Upper lobe of right lung (tissue), 1 donor: ENCODE data around the gene TNFRSF1B. TPM values are rescaled to one million over a fixed set of nuclear protein-coding genes. Genes with fewer than 3 reads are reported as not detected.

ENCODE experiments used
- ATAC-seq: fragments of 200-7000 bp; cut with Tn5 transposase; one replicate; pipeline ENCODE4 v1.9.1; 2020; ENCODE audit warnings: mild to moderate bottlenecking, moderate library complexity
- DNase-seq: peaks from one replicate; pipeline ENCODE4 v3.0.0-alpha.2; 2020
- H3K27ac ChIP-seq: fragments of 200-600 bp; one replicate; pipeline ENCODE4 v1.8.0; 2022
- H3K27me3 ChIP-seq: fragments of 200-600 bp; one replicate; pipeline ENCODE4 v1.8.0; 2022; ENCODE audit warnings: mild to moderate bottlenecking
- H3K36me3 ChIP-seq: fragments of 200-600 bp; one replicate; pipeline ENCODE4 v1.8.0; 2022
- H3K4me1 ChIP-seq: fragments of 200-600 bp; one replicate; pipeline ENCODE4 v1.8.0; 2022
- H3K4me3 ChIP-seq: fragments of 200-600 bp; one replicate; pipeline ENCODE4 v1.8.0; 2022; ENCODE audit warnings: mild to moderate bottlenecking
- H3K9me3 ChIP-seq: fragments of 200-600 bp; one replicate; pipeline ENCODE4 v1.8.0; 2022
- CTCF ChIP-seq: fragments of 200-600 bp; IDR thresholded peaks from one replicate; pipeline ENCODE4 v1.8.0; 2022; ENCODE audit warnings: antibody characterized with exemption
- intact Hi-C: fragments of 100-400 bp; cut with DNase I; formaldehyde crosslinking; loops from one replicate; pipeline ENCODE4 v1.11.0; 2022
- total RNA-seq: library from RNA; stranded (reverse); fragmentation: NEBNext Ultra II Directional; extraction: Animal tissue kit (Norgen Biotek cat#: 25700); gene quantifications from one replicate; pipeline ENCODE4 v1.2.1, GENCODE V29; 2021
- donor health status: DM: no; HTN: yes; CAD: no; lungs with severe emphysema.

The TNFRSF1B gene
- total RNA-seq, 1 donor from 2014 or later: 62.4 TPM

- no peak for ATAC-seq
Measured at GRCh38 chr1:12181568-12181967, 14.8 kb downstream of the TNFRSF1B start.

GRCh38 chr1:12182410-12182984 lies 15.7 kb downstream of the TNFRSF1B start:
- Histone ChIP-seq H3K27ac (peak overlapping the region; percentile 93), H3K27me3 (no peaks in the 10 kb centered on the region), H3K4me1 (peaks cover 93% of the 10 kb centered on the region), H3K9me3 (no peaks in the 10 kb centered on the region), H3K36me3 (no peaks in the 10 kb centered on the region), H3K4me3 (no peak overlapping the region)
- no peak for TF ChIP-seq CTCF
- ATAC-seq (no peak), DNase-seq (no peak)
- intact Hi-C loops: no loop called here

More at GRCh38 chr1:12181568-12181967, 14.8 kb downstream of the TNFRSF1B start:
- Histone ChIP-seq H3K36me3 (no peaks in the 10 kb centered on the region), H3K9me3 (no peaks in the 10 kb centered on the region), H3K4me3 (no peak overlapping the region), H3K27me3 (no peaks in the 10 kb centered on the region), H3K4me1 (peaks cover 96% of the 10 kb centered on the region), H3K27ac (peak overlapping the region; percentile 81)
- no peak for DNase-seq
- intact Hi-C loops: no loop called here
- no peak for TF ChIP-seq CTCF

GRCh38 chr1:12183095-12183794 lies 16.5 kb downstream of the TNFRSF1B start:
- no peak for ATAC-seq
- intact Hi-C loops: no loop called here
- H3K4me1 ChIP-seq: peaks cover 87% of the 10 kb centered on the region

GRCh38 chr1:12184008-12184681 lies 17.4 kb downstream of the TNFRSF1B start:
- Histone ChIP-seq H3K4me1 (peaks cover 87% of the 10 kb centered on the region), H3K27me3 (no peaks in the 10 kb centered on the region), H3K27ac (peak overlapping the region; percentile 93), H3K4me3 (peak overlapping the region; percentile 23), H3K9me3 (no peaks in the 10 kb centered on the region), H3K36me3 (no peaks in the 10 kb centered on the region)
- peak; percentile 87 for DNase-seq
- TF ChIP-seq CTCF: peak; percentile 40
- intact Hi-C loops: no loop called here
- peak; percentile 83 for ATAC-seq

More at GRCh38 chr1:12183095-12183794, 16.5 kb downstream of the TNFRSF1B start:
- H3K4me3 ChIP-seq: no peak overlapping the region
- no peak for TF ChIP-seq CTCF
- H3K27ac ChIP-seq: peak overlapping the region; percentile 93
- no peaks in the 10 kb centered on the region for H3K9me3 ChIP-seq
- no peak for DNase-seq
- H3K36me3 ChIP-seq: no peaks in the 10 kb centered on the region
- H3K27me3 ChIP-seq: no peaks in the 10 kb centered on the region

GRCh38 chr1:12185036-12185917 lies 18.5 kb downstream of the TNFRSF1B start:
- H3K4me1 ChIP-seq: peaks cover 77% of the 10 kb centered on the region

More at GRCh38 chr1:12185036-12185917, 18.5 kb downstream of the TNFRSF1B start:
- no peaks in the 10 kb centered on the region for H3K27me3 ChIP-seq
- no peaks in the 10 kb centered on the region for H3K9me3 ChIP-seq
- peaks cover 6% of the 10 kb centered on the region for H3K36me3 ChIP-seq
- H3K27ac ChIP-seq: peak overlapping the region; percentile 93
- DNase-seq: no peak
- peak overlapping the region; percentile 23 for H3K4me3 ChIP-seq
- intact Hi-C loops: no loop called here
- peak; percentile 1 for ATAC-seq
- no peak for TF ChIP-seq CTCF
